Keratinocyte (primary cell): ENCODE data around the gene SMPD2.

Source experiments
- EZH2 ChIP-seq: IDR thresholded peaks from one replicate; pipeline ENCODE4 v1.6.1; 2012; ENCODE audit warnings: inconsistent platforms, mild to moderate bottlenecking, low read length, moderate library complexity
- TF ChIP-seq, protein P1 (sequence below), 3 experiments: IDR thresholded peaks in 1 of 3; conservative IDR thresholded peaks in 1 of 3; optimal IDR thresholded peaks in 1 of 3; 2 replicates in 2 of 3; 3 replicates in 1 of 3; pipeline versions ENCODE3 to v1.5.1; 2011; ENCODE audit warnings: low read length in 3 of 3, mild to moderate bottlenecking in 3 of 3, moderate library complexity in 2 of 3, control low read depth in 1 of 3, inconsistent platforms in 1 of 3; ENCODE audit not compliant: insufficient read depth in 2 of 3; ENCODE audit errors: extremely low read depth in 1 of 3

DNA sequence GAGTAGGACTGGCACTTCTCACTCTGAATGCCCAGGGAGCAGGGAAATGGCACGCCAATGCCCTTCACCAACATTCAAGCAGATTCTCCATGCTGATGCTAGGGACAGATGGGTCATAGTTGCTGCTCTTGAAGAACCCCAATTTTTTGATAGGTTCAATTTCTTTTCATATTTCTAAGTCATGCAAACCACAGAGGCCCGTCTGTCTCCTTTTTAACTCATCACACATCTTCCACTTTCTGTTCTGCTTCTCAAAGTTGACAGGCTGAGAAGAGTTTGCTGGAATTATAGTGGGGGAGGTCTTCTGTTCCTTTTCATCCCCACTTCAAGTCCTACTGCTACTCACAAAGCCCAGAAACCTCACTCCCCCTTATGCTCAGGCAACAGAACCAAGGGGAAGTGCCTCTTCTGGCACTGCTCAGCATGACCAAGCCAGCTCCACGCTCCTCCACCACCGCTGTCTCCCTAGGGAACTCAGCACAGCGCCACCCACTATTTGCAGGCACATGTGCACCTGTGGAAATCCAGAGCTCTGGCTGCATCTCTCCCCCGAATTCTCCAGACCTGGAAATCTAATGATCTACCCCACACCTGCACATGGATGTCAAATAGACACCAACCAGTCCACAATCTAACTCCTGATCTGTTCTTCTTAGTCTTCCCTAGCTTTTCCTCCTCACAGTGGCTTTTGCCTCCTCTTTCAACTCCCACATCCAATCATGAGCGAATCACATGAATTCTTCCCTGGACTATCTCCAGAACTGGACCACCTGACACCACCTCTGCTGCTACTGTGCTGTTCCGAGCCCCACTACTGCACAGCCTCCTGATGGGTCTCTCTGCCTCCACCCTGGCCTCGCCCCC lies 31.8 kb downstream of the SMPD2 start:
- TF ChIP-seq, protein P1, sequence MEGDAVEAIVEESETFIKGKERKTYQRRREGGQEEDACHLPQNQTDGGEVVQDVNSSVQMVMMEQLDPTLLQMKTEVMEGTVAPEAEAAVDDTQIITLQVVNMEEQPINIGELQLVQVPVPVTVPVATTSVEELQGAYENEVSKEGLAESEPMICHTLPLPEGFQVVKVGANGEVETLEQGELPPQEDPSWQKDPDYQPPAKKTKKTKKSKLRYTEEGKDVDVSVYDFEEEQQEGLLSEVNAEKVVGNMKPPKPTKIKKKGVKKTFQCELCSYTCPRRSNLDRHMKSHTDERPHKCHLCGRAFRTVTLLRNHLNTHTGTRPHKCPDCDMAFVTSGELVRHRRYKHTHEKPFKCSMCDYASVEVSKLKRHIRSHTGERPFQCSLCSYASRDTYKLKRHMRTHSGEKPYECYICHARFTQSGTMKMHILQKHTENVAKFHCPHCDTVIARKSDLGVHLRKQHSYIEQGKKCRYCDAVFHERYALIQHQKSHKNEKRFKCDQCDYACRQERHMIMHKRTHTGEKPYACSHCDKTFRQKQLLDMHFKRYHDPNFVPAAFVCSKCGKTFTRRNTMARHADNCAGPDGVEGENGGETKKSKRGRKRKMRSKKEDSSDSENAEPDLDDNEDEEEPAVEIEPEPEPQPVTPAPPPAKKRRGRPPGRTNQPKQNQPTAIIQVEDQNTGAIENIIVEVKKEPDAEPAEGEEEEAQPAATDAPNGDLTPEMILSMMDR (optimal IDR thresholded peaks at IDR 0.05 in 1 of 3, IDR thresholded peaks at IDR 0.05 in 1 of 3, conservative IDR thresholded peaks at IDR 0.05 in 1 of 3; ENCODE audit: extremely low read depth in 1 of 3, insufficient read depth in 2 of 3, low read length in 3 of 3) = no peak
- no peak for TF ChIP-seq EZH2
